GM18909 (cell line): ENCODE results near the gene FOSL2.

Experiments
- ATAC-seq: cut with Tn5 transposase; IDR thresholded peaks from one replicate; pipeline ENCODE4 v1.9.1; 2021; ENCODE audit warnings: mild to moderate bottlenecking; ENCODE audit not compliant: unreplicated experiment, poor library complexity

FOSL2 gene

DNA sequence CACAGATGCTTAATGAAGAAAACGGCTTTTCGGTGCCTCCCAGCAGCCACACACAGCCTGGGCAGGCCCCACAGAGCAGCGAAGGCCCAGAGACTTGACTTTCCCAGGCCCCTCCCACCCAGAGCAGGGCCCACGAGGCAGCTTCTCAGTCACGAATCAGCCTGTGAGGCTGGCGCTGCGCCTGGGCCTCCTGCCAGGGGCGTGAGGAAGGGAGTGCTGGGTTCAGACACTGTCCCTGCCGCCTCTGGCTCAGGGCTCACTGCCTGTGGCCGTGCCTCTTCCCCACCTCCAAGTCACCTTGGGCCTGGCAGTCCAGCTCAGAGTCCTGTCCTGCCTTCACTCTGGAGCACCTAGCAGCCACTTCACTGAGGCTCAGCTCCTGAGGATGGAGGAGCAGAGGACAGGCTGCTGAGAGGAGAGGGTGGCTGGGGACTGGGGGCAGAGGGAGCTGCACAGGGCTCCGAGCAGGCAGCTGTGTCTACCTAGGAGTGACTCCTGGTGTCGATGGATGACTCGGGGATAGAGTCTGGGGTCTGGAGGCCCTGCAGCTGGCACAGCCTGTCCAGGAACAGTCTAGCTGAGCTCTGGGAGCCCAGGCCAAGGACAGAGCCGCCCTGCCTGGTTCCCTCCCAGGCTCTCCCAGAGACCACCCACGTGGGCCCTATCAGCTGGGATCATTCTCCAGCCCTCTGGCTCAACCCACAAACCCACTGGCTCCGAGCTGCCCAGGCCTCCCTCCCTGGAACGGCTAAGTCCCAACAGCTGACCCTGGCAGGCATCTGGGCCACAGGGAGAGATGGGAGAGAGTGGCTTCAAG is 36.4 kb upstream of the FOSL2 start:
- no peak for ATAC-seq

DNA sequence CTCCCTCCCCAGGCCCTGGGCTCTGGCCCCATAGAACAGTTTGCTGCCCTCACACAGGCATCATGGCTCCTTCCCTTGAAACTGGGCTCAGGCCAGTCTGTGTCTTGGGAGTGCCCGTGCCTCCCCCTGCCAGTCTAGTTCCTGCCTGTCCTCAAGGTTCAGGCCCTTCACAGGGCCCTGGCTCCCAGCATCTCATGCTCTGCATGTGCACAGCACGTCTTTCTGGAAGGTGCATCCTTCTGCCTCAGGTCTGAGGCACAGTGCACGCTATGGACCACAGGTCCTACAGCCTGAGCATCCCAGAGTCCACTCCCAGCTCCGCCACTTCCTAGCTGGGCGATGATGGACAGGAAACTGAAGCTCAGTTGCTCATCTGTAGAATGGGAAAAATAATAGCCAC is 35.6 kb upstream of the FOSL2 start:
- ATAC-seq: no peak

DNA sequence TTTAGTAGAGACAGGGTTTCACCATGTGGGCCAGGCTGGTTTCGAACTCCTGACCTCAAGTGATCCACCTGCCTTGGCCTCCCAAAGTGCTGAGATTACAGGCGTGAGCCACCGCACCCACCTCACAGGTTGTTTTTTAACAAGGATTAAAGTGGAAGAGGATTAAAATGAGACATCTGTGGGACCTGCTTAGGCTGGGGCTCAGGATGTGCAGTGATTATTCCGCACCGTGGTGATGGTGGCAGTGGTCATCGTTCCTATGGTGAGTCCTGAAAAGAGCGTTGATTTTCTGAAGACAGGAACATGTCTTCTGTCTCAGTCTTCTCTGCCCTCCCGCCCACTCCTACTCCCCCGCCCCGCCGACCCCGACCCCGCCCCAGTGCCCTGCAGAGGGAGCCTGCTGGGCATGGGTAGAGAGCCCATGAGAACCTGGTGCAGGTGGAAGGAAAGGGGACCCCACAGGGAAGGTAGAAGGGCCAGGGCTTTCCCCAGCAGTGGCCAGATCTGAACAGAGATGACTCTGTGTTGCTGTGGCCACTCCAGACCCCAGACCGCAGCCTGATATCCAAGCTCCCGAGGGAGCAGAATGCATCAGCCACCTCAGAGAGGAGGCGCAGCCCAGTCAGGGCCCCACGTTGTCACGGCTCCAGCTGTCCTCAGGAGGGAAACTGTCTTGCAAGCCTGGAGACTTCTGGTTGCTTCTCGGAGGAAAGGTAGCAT is 34.5 kb upstream of the FOSL2 start:
- no peak for ATAC-seq

DNA sequence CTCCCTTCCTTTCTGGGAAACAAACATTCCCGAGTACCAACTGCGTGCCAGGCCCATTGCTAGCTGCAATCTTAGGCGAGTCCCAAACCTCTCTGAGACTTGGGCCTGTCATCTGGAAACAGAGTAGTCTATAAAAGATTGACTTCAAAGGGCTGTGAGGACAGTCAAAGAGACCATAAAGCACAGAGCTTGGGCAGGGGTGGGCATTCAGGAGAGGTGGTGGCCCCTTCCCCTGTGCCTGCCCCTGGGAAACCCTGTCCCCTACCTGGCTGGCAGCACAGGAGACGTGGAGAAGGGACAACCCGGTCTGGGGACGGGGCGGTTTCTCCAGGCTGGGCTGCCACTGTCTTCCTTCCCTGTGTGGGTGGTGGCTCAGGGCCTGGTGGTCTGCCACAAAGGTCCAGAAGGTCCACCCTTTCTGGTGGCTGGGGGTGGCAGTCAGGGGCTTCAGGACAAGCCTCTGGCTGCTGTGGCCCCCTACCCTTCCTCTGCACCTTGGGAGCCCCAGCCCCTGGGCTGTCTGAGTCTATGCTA is 33.9 kb upstream of the FOSL2 start:
- no peak for ATAC-seq

DNA sequence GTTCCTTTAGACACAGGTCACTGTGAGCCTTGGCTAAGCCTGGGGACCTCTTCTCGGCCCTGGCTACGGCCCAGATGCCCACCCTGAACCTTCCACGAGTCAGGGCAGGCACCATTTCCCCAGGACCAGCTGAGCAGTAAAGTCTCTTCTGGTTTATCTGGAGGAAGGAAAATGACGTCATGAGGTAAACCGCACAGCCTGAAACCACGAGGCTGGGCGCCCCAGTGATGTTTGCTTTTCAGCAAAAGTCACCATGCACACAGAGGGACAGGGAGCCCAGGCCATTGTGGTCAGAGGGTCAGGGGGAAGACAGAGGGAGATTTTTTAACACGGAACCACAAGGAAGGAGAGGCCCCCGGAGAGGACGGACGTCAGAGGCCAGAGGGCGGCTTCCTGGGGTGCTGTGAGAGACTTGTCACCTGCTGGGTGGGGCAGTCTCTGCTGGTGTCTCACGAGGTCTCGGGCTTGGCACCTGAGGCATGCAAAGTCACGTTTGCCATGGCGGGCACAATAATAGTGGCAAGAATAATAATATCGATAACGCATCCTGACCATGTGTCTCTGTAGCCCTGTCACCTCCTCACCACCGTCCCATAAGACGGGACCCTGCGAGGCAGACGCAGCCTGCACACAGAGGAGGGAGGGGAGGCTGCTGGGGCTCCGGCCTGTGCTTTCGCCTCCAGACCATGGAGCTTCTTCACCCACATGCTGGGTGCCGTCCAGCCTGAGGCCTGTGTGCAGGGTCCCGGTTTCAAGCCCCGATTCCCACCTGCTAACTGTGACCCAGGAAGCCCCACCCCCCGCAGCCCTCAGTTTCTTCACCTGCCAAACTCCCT is 33.2 kb upstream of the FOSL2 start:
- peak; percentile 79 for ATAC-seq

DNA sequence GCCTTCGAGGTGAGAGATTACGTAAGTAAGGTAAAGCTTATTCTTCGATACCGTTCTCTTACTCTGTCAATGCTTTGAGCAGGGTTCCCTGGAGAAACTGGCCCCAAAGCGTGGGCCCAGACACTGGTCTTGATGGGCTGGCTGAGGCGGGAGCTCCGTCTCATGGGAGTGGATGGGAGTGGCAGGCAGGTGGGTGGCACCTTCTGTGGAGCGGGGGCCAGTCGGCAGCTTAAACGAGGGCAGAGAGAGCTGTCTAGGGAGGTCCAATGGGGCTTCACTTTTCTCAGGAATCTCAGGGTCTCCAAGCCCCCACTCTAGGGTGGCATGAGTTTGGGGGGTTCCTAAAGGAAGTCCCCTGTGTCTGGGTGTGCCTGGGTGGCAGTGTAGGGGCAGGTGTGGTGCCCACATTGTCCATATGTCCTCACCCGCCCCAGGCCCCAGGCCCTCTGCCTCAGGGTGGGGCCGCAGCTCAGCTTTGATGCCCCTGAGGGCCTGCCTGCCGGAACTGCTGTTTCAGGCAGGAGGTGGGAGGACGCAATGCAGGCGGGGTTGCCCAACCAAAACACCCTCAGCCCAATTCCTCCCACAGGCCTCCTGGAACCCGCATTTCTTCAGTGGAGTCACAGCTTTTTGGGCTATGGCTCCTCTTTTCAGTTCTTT is 32.5 kb upstream of the FOSL2 start:
- no peak for ATAC-seq

DNA sequence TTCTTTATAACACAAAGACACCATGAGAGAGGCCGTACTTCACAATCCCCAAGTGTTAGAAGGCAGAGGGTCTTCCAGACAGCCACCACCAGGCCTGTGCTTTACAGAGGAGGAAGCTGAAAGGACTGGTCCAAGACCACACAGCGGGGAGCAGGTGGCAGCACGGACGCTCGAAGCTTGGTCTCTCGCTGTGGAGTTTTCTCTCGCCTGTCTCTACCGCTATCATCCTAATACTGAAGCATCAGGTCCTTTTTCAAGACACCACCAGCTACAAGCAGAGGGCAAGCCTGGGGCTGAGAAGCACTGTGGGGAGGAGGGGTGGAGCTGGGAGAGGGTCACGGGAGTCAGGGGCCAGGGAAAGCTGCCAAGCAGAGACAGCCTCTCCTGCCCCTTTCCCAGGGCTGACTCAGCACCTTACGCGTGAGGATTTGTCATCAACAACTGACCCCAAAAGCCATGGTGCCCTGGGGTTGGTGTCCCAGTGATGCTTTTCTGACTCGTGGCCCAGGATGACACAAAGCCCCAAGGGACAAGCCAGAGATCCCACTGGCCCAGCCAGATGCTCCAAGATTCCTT is 31.9 kb upstream of the FOSL2 start:
- ATAC-seq: no peak

DNA sequence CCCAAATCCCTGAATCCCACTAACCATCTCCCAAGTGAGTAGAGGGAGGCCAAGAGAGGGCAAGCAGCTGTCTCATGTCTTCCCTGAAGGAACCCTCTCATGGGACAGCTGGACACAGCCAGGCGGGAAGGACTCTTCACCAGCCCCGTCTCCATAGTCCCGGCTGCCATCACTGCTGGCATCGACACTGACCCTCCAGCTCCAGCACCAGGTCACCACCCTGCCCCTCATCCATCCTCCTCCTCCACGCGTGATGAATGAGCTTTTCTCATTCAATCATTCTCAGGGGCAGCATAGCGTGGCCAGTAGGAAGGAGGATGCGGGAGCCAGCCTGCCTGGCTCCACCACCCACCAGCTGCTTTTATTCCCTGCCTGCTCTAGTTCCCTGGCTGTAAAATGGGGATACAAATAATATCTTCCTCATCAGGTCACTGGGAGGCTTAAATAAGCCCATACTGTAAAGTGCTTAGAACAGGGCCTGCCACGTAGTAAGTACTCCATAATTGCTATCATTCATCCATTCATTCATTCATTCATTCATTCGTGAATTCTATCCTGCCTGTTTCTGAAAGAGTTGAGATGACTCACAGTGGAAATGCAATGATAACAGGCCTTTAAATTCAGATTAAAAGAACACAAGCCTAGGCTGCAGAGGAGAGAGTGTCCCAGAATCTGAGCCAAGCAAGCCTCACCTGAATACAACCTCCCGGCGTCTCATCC is 30.5 kb upstream of the FOSL2 start:
- ATAC-seq: no peak

DNA sequence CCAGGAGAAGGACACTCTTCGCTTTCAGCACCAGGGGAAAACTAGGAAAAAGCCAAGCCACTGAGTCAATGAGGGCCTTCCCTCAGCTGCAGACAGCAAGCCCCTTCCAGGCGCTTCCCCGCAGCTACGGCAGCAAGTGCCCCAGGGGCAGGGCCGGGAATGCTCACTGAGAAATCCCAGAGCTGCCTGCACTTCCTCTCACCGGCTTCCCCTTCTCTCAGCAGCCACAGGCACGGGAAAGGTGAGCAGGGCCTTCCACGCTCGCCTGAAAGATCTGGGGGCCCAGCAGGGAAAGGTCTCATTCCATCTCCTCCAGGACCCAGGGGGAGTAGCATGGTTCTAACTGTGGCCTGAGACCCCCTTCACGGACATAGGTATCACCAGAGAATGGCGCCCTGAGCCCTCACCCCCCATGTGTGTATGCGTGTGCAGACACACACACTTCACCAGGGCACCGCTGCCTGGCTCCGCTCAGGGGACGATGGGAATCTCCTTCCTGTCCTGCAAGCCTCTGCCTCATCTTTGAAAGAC is 29.6 kb upstream of the FOSL2 start:
- no peak for ATAC-seq

DNA sequence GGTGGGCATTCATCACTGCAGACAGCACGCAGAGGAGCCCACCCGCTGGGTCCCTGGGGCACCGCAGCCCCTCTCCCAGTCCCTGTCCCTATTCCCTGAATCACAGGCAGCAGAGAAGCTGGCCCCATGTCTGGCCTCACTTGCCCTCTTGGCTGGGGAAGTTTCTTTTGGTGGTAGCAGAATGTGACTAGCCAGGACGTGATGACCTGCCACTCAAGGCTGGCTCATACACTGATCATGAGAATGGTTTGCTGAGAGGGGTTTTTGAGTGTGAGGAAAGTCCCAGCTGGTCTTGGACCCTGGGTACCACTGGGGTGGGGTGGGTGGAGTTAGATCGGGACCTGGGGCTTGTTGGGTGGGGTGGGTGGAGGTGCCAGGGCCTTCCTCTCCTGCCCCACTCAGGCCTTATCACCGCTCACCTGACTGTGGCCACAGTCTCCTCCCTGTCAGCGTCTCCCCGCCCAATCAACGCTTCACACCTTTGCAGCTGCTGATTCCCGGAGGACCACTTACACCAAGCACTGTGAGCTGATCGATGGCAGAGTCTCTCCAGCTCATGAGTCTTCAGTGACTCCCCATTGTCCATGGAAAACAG is 28.9 kb upstream of the FOSL2 start:
- ATAC-seq: no peak

DNA sequence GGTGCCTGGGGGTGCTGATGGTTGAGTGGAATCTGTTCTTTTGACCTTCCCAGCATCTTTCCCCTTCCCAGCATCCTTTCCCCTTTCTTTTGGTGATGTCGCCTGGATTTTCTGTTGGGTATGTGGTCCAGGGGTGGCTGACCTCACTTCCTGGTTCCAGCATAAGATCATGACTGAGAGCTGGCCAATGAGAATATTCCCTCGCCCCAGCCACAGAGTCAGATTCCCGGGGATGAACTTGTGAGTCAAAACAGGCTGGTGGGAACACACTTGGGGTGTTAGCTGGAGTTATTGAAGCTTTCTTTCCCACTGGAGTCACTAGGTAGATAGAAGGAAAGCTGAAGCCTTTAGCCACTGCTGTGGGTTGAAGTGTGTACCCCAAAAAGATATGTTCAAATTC is 28.0 kb upstream of the FOSL2 start:
- ATAC-seq: no peak

DNA sequence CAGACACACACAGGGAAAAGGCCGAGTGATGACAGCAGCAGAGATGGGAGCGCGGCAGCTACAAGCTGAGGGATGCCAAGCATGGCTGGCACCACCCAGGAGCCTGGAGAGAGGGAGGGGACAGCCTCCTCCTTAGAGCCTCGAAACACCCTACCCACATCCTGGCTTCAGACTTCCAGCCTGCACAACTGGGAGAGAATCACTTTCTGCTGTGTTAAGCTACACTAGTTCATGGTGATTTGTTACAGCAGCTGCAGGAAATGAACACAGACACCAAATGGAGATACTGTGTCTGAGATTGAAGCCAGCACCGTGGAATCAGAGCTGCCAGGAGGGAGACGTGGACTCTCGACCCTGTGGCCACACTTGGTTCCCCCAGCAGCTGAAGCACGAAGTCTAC is 27.5 kb upstream of the FOSL2 start:
- ATAC-seq: no peak

DNA sequence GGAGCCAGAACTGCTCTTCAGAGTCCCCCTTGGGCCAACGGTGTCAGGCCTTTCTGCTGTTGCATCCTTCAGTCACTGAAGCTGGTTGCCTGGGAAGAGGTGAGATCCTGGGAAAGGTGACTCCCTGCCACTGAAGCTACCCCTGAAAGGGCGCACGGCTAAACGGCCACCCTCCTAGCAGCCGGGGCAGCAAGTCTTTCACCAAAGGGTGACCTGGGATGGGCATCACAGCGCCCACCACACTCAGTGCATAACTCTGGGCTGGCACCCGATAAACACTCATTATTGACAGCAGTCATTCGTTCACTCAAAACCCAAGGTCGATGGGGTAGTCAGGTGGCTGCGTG is 26.5 kb upstream of the FOSL2 start:
- no peak for ATAC-seq

DNA sequence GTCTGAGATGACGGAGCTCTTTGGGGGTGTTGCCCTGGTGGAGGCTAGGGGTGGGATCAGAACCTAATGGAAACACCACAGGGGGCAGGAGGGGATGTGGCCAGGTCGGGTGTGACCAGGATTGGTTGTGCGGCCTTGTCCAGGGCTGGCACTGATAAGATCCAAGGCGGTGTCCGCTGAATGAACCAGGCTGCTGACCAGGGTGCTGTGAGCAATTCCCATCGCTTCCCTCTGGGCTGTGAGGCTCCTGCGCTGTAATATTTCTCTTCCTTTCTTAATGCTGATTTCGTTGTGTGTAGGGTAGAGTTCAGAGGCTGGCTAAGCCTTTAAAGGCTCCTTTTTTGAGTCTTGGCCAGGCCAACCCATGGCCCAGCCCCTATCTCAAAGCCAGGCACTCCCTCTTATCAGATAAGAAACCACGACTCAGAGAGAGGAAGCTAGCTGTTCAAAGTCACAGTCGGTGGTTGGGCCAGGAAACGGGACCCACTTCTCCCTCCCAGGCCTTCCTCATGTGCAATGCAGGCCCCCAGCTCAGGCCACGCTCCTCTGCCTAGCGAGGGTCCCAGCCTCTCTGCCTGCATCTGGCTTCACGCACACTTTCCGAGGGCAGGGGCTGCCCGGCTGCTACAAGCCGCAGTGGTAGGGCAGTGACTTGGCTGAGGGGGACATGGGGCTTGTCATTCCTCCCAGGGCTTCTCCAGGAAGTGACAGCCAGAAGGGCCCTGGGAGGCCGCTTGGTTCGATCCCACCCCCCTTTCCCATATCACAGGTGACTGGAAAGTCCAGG is 26.0 kb upstream of the FOSL2 start:
- no peak for ATAC-seq

DNA sequence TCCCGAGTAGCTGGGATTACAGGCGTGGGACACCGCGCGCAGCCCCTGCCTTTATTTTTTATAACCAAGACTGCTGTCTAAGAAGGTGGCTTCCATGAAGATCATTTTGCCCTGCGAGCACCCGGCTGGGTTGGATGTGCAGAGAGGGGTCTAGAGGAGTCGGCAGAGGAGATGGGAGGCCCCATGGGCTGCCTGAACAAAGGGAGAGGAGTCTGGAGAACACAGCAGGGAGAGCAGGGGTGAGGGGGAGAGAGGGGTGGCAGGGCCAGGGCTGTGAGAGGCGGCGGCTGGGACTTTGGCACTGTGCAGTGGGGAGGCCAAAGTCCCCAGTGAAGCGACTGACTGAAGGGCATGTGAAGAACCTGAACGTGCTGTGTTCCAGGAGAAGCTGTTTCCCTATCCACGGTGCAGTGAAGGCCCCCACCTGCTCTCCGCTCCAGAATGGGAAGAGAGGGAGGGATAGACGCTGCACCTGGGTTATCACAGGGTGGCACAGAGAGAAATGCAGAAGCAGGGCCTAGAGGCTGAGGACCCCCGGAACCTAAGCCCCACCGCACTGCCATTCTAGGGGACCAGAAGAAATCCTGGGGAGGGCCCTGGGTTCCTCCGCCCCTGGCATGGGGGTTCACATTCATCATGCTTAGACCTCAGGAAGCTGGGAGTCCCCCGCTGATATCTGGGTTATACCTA is 24.8 kb upstream of the FOSL2 start:
- no peak for ATAC-seq

DNA sequence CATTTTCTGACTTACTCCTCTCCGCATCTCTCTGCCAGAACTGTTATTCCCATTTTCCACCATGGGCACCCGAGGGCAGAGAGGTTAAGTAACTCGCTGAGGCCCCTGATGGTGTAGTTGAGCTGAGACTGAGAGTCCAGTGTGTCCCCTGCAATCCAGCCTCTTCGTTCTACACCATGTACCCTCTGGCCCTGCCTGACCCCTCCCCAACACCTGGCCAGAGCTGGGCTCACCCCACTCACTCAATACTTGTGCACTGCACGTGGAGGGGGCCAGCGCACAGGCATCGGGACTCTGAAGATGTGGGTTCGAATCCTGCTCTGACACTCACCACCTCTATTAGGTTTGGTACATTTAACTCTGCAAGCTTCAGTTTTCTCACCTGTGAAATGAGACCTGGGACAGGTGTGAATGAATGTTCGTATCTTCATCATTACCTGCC is 24.3 kb upstream of the FOSL2 start:
- ATAC-seq: no peak

DNA sequence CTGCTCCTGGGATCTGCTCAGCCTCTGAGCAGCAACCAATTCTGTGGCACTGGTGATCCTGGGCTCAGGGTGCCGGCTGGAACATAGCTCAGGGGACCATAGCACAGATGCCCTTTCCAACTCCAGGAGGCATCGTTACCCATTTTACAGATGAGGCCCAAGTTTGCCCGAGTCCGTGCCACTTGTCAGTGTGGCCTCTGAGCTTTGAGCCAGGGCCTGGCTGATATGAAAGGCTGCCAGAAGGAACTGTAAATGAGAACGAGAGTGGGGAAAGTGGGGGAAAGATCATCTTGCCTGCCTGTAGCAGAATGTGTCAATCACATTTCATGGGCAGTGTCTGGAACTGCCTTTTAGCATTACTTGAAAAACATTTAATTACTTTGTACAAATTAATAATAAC is 23.3 kb upstream of the FOSL2 start:
- ATAC-seq: no peak
